HG03558 (cell line): ENCODE results near the gene PIP5K1C.
A peak's percentile ranks its signal among the peaks of the same experiment; 100 is the strongest.

Source experiments
- ATAC-seq: cut with Tn5 transposase; IDR thresholded peaks from one replicate; pipeline ENCODE4 v1.9.1; 2021; ENCODE audit warnings: moderate number of reproducible peaks; ENCODE audit not compliant: unreplicated experiment; ENCODE audit errors: extremely low read depth

PIP5K1C gene, protein sequence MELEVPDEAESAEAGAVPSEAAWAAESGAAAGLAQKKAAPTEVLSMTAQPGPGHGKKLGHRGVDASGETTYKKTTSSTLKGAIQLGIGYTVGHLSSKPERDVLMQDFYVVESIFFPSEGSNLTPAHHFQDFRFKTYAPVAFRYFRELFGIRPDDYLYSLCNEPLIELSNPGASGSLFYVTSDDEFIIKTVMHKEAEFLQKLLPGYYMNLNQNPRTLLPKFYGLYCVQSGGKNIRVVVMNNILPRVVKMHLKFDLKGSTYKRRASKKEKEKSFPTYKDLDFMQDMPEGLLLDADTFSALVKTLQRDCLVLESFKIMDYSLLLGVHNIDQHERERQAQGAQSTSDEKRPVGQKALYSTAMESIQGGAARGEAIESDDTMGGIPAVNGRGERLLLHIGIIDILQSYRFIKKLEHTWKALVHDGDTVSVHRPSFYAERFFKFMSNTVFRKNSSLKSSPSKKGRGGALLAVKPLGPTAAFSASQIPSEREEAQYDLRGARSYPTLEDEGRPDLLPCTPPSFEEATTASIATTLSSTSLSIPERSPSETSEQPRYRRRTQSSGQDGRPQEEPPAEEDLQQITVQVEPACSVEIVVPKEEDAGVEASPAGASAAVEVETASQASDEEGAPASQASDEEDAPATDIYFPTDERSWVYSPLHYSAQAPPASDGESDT

DNA sequence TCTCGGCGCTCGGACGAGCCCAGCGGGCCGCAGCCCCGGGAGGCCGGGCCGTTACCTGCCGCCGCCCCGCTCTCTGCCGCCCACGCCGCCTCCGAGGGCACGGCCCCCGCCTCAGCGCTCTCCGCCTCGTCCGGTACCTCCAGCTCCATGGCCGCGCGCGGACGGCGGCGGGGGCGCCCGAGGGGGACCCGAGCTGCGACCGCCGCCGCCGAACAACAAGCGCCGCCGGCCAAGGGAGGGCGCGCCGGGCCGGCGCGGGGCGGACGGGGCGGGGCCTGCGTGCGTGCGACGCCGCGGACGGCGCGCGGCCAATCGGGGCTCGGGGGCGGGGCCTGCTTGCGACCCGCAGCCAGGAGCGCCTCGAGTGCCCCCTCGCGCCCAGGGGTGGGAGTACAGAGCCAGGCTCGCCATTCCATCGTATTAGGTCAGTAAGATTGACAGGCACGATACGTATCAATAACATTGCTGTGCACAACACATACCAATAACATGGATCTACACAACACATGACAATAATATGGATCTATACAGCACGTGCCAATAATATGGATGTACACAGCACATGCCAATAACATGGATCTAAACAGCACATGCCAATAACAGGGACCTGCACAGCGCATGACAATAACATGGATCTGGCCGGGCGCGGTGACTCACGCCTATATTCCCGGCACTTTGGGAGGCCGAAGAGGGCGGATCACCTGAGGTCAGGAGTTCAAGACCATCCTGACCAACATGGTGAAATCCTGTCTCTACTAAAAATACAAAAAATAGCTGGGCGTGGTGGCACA, at the start of gene PIP5K1C:
PIP5K1C (minus strand) TSS at position 227 of the 791 bp plus-strand sequence; CDS start at position 149, 78 bp downstream.
- peak; percentile 54 for ATAC-seq

DNA sequence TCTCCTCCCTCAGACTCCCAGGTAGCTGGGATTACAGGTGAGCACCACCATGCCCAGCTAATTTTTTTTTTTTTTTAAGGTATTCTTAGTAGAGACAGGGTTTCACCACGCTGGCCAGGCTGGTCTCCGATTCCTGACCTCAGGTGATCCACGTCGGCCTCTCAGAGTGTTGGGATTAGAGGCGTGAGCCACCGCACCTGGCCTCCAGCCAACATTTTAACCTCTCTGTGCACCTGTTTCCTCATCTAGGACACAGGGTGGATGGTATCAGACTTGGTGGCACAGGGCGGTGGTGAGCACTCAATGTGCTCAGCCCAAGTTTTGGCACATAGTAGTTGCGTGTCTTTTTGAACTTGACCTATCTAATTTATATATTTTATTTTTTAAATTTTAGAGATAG, 48.7 kb upstream of the PIP5K1C start:
- ATAC-seq = no peak

DNA sequence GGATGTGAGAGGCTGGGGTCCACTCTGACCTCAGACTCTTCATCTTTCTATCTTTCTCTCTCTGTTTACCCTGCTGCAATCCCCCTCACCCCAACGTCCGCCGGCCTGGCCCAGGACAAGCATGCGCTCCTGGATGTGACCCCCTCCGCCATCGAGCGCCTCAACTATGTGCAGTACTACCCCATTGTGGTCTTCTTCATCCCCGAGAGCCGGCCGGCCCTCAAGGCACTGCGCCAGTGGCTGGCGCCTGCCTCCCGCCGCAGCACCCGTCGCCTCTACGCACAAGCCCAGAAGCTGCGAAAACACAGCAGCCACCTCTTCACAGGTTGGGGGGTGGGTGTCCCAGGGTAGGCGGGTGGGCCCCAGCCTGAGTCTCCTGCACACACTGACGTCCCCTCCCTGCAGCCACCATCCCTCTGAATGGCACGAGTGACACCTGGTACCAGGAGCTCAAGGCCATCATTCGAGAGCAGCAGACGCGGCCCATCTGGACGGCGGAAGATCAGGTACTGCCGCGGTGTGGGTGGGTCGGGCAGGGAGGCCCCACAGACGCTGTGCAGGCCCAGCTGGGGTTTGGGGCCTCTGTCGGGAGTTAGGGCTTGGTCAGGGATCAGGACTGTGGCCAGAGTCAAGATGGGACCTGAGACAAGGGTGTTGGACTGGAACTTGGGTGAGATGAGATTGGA, 46.2 kb upstream of the PIP5K1C start:
- no peak for ATAC-seq

DNA sequence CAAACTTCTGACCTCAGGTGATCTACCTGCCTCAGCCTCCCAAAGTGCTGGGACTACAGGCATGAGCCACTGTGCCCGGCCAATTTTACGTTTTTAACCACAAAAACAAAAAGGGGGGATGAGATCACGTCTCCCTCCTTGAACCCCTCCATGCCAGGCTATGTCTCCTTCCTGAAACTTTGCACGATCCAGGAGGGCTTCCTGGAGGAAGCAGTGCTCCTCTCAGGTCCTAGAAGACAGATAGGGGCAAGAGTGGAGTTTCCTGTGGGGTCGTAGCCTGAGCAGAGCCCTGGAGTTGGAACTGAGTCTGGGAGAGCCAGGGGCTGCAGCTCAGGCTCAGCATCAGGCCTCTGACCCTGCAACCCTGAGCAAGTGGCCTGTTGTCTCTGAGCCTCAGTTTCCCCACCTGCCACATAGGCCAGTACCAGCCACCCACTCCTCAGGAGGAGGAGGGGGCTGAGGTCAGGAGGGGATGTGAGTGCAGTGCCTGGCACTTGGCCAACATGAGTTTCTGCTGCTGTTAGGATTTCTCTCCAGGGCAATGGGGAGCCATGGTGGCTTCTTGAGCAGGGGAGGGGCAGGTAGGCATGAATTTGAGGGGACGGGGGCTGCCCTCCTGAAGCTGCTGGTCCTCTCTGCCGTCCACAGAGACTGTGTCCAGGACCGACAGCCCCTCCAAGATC, 45.2 kb upstream of the PIP5K1C start:
- no peak for ATAC-seq

DNA sequence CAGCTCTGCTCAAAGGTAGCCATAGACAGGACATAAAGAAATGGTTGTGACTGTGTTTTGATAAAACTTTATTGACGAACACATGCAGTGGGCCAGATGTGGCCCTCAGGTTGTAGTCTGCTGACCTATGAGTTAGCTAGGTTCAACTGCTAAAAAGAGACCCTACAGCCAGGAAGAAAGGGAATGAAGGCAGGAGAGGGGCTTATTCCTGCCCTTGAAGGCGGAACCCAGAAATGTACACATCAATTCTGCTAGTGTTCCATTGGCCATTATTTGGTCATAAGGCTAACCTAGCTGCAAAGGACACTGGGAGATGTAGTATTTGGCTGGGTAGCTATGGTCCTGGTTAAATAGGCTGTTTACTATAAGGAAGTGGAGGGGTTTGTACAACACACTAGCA, 43.2 kb upstream of the PIP5K1C start:
- no peak for ATAC-seq

DNA sequence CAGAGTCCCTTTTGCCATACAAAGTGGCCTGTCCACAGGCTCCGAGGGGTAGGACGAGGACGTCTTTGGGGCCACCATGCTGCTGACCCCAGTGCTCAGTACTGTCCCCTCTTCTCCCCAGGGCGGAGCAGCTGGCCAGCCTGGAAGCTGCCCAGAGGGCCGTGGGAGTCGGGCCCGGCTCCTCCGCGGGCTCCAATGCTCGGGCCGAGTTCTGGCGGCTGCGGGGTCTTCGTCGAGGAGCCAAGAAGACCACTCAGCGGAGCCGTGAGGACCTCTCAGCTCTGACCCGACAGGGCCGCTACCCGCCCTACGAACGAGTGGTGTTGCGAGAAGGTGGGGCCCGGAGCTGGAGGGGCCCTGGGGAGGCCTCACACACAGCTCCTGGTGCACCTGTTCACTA, 40.2 kb upstream of the PIP5K1C start:
- no peak for ATAC-seq

DNA sequence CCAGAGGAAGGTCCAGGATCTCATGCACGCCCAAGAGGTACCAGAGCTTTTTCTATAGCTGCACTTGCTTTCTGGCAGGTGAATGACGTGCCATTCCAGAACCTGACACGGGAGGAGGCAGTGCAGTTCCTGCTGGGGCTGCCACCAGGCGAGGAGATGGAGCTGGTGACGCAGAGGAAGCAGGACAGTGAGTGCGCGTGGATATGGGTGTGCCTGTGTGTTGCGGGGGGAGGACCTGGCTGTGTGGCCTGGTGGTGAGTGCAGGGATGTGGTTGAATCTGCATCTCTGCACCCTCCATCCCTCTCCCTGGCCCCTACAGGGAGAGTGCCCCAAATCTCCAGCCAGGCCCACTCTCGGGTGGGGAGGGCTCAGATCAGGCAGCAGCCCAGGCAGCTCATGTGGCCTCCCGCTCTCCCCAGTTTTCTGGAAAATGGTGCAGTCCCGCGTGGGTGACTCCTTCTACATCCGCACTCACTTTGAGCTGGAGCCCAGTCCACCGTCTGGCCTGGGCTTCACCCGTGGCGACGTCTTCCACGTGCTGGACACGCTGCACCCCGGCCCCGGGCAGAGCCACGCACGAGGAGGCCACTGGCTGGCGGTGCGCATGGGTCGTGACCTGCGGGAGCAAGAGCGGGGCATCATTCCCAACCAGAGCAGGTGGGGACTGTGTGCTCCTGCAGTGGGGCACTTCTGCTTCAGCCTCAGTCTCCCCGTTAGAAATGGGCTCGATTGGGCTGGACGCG, 38.4 kb upstream of the PIP5K1C start:
- no peak for ATAC-seq

DNA sequence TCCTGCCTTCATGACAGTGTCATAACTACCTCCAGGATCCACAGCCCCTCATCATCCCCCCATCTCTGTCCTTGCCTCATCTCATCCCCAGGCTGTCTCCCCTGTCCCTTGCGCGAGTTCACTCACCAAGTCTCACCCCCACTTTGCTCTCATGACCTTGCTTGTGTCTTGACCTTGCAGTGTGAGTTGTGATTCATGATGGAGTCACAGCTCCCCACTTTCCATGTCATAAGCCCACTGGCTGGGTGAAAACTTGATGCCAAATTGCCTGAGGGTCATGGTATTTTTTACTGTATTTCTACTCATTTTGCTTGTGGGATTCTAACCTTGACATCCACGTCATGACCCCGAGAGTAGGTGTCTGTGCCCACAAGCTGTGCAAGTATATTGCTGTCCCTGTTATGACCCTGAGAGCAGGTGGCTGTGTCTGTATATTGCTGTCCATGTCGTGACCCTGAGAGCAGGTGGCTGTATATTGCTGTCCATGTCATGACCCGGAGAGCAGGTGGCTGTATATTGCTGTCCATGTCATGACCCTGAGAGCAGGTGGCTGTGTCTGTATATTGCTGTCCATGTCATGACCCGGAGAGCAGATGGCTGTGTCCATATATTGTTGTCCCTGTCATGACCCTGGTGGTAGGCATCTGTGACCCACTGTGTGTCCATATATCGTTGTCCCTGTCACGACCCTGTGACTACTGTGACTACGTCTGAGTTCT, 37.4 kb upstream of the PIP5K1C start:
- ATAC-seq = no peak

DNA sequence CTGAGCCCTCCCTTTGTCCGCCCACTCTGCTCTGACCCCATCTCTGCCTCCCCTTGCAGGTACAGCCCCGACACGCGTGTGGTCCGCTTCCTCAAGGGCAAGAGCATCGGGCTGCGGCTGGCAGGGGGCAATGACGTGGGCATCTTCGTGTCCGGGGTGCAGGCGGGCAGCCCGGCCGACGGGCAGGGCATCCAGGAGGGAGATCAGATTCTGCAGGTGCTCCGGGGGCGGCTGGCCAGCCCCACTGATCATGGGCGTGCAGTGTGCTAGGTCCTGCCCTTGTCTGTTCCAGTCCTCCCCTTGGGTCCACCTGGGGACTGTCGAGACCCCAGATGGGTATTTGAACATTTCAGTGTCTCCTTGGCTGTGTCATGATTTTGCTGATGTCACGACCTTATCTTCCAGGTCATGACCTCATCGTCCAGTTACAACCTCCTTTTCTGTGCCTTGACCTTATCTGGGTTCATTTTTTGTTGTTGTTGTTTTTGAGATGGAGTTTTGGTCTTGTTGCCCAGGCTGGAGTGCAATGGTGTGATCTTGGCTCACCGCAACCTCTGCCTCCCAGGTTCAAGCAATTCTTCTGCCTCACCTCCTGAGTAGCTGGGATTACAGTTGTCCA, 35.9 kb upstream of the PIP5K1C start:
- no peak for ATAC-seq

DNA sequence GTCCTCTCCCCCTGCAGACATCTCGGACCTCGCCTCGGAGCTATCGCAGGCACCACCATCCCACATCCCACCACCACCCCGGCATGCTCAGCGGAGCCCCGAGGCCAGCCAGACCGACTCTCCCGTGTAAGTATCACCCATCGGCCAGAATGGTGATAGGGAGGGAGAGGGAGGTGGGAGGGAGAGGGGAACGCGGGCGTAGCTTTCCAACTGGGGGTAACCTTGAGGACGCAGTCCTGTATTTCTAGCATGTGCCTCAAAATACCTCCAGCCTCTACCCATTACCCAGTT, 34.0 kb upstream of the PIP5K1C start:
- ATAC-seq = no peak

DNA sequence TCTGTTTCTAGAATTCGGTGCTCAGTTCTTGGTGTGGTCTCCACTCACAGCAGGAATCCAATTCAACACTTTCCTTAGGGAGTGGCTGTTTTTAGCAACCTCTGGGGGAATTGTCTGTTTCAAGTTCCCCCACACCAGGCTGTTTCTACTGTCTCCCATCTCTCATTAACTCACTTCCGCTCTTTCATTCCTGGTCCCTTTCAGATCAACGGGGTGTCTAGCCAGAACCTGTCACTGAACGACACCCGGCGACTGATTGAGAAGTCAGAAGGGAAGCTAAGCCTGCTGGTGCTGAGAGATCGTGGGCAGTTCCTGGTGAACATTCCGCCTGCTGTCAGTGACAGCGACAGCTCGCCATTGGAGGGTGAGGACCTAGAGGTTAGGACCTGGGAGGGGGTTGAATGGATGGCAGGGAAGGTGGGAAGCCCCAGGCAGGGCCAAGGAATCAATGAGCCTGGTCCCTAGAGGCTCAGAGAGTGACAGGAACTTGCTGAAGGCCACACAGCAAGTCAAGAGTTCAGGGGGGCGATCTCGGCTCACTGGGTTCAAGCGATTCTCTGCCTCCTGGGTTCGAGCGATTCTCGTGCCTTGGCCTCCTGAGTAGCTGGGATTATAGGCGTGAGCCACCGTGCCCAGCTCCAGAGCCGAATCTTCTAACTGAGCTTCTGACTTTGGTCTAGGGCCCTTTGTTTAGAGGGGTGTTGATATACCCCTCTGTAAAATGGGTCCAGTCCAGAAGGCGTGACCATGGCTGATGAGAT, 33.5 kb upstream of the PIP5K1C start:
- ATAC-seq = no peak

DNA sequence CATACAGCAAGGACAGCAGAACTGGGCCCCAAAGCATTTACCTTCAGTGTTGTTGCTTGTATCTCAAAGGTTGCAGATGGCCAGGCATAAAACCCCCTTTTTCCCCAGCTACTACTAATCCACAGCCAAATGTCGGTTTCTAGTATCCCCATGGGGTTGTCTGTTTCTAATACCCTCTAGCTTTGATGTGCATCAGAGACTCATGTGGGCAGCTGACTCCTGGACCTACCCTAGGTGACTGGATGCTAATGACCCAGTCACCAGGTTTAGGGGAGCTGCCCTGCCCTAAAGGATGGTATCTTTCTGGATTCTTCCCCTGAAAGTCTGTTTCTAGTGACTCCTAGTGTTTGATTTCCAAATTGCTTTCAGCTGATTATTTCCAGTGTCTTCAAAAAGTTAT, 31.8 kb upstream of the PIP5K1C start:
- ATAC-seq = no peak

DNA sequence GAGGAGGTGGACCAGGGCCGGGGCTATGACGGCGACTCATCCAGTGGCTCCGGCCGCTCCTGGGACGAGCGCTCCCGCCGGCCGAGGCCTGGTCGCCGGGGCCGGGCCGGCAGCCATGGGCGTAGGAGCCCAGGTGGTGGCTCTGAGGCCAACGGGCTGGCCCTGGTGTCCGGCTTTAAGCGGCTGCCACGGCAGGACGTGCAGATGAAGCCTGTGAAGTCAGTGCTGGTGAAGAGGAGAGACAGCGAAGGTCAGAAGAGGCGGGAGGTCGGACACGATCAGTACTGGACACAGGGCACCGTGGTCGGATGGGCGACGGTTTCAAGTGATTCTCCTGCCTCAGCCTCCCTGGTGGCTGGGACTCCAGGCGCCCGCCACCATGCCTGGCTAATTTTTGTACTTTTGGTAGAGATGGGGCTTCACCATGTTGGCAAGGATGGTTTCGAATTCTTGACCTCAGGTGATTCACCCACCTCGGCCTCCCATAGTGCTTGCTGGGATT, 30.2 kb upstream of the PIP5K1C start:
- ATAC-seq = no peak

DNA sequence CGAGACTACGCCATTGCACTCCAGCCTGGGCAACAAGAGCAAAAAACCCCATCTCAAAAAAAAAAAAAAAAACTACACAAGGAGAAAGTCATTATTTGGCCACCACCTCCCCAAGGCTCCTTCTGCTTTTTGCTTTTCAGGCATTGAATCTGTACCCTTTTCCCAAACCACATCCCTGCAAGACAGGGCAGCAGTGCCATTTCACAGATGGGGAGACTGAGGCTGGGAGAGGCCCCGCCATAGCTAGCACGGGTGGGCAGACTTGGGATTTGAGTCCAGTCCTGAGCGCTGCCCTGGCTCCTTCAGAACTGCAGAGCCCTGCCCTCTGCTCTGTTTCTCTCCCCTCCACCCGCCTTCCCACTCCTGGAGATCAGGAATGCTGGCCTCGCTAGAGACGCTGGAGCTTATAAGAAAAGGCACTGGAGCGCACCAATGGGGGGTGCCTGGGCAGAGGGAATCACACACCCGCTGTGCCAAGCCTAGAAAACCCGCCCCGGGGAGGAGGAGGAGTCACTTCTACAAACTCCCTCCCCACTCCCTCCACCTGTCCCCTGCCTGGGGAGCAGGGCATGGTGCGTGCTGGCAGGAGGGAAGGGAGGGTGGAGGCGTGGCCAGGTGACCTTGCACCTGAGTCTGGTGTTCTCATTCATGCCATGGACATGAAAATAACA, 25.5 kb upstream of the PIP5K1C start:
- ATAC-seq = no peak

DNA sequence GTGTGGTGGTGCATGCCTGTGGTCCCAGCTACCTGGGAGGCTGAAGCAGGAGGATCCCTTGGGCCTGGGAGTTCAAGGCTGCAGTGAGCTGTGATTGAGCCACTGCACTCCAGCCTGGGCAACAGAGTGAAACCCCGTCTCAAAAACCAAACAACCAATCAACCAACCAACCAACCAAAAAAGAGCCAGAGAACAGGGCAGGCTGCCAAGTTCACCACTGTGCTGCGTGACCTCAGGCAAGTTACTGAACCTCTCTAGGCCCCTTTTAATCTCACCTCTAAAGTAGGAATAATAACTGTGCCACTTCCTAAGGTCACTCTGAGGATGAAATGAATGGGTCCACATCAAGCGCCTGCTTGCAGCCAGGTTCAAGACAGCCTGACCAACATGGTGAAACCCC, 24.9 kb upstream of the PIP5K1C start:
- ATAC-seq = no peak

DNA sequence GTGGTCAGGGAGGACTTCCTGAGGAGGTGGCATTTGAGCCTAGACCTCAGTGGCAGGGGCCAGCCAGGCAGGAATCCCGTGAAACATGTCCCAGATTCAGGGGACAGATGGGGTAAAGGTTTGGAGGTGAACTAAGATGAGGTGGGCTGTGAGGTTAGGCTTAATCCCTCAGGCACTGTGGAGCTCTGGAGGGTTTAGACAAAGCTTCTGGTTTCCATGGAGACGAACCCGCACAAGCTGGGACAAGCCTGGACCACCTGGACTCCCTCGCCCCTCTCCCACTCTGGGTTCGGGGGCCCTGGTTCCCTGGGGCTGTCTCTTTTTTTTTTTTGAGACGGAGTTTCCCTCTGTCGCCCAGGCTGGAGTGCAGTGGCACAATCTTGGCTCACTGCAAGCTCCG, 23.6 kb upstream of the PIP5K1C start:
- no peak for ATAC-seq

DNA sequence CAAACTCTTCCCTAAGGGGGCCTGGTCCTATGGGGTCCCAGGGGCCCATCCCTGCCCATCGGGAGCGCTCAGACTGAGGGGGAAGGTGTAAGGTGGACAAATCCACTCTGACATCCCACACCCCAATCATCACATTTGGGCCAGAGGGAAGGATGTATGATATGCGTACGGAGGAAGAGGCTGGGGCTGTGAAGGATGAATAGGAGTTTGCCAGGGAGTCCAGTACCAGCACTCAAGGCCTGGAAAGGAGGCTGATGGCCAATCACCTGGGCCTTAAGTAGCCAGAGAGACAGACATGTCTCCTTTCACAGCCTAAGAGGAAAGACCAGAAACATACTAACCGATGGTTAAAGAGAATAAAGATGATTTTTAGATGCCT, 22.8 kb upstream of the PIP5K1C start:
- ATAC-seq = no peak
